IPS DF 6.9 (cell line): ENCODE measurements around the gene EYA4.

Experiments used
- DNase-seq: peaks from one replicate; pipeline ENCODE4 v3.0.0-alpha.2; 2013; ENCODE audit warnings: low read depth, low spot score
- H3K27ac ChIP-seq: one replicate; pipeline ENCODE4 v1.5.1; 2013; ENCODE audit warnings: low read length, control low read depth
- H3K27me3 ChIP-seq: 2 replicates; pipeline ENCODE4 v1.6.1; 2013; ENCODE audit warnings: mild to moderate bottlenecking, low read length; ENCODE audit not compliant: control insufficient read depth, insufficient read depth
- H3K36me3 ChIP-seq: 2 replicates; pipeline ENCODE4 v1.6.1; 2013; ENCODE audit warnings: low read length; ENCODE audit not compliant: control insufficient read depth, insufficient read depth
- H3K4me1 ChIP-seq: 2 replicates; pipeline ENCODE4 v1.6.1; 2013; ENCODE audit warnings: low read length; ENCODE audit not compliant: control insufficient read depth, insufficient read depth
- H3K4me3 ChIP-seq: 2 replicates; pipeline ENCODE4 v1.5.1; 2013; ENCODE audit warnings: mild to moderate bottlenecking, low read length
- H3K9me3 ChIP-seq: 2 replicates; pipeline ENCODE4 v1.6.1; 2013; ENCODE audit warnings: low read length, inconsistent platforms; ENCODE audit not compliant: control insufficient read depth, insufficient read depth
- WGBS: extraction: QIAGEN DNeasy Blood & Tissue Kit; methylation state at CpG from one replicate; pipeline ENCODE4 v1.1.7; 2013; ENCODE audit warnings: mixed read lengths, missing lambda C conversion rate; ENCODE audit not compliant: insufficient read length, insufficient coverage; 5-methylcytosine and 5-hydroxymethylcytosine counted together

Gene EYA4

GRCh38 chr6:133362813-133363212 lies 121.7 kb downstream of the EYA4 start:
- no CpG with 5 or more reads among the region's 4 CpGs for WGBS
- Histone ChIP-seq H3K9me3 (no peaks in the 10 kb centered on the region), H3K27ac (no peak overlapping the region), H3K4me3 (no peak overlapping the region), H3K27me3 (no peaks in the 10 kb centered on the region), H3K4me1 (no peaks in the 10 kb centered on the region), H3K36me3 (no peaks in the 10 kb centered on the region)
- DNase-seq: no peak

DNA sequence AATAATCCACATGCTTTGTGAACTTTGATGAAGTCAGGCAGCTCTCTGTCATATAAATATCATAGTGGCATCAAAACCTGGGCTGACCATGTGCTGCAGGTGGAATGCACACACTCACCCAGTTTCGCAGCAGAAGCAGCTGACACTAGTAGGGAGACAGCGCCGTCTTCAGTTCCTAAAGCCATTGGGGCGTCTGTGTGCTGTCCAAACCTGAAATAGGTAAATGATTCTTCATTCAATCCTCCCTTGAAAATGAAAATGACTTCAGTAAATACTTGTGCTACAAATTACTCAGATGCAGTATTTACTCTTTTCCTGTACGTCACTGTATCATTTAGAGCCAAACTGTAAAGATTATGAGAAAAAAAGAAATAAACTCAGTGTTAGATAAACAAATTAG lies 127.5 kb downstream of the EYA4 start:
- H3K36me3 ChIP-seq: no peaks in the 10 kb centered on the region
- H3K9me3 ChIP-seq: no peaks in the 10 kb centered on the region
- no peak overlapping the region for H3K4me3 ChIP-seq
- H3K27ac ChIP-seq: no peak overlapping the region
- no peak for DNase-seq
- no peaks in the 10 kb centered on the region for H3K4me1 ChIP-seq
- H3K27me3 ChIP-seq: no peaks in the 10 kb centered on the region
- WGBS: no CpG with 5 or more reads among the region's 5 CpGs

- no peak overlapping the region for H3K4me3 ChIP-seq
- H3K9me3 ChIP-seq: no peaks in the 10 kb centered on the region
- no peaks in the 10 kb centered on the region for H3K27me3 ChIP-seq
- no peak for DNase-seq
- H3K27ac ChIP-seq: no peak overlapping the region
- H3K4me1 ChIP-seq: no peaks in the 10 kb centered on the region
- no peaks in the 10 kb centered on the region for H3K36me3 ChIP-seq
- WGBS: no CpG with 5 or more reads among the region's 7 CpGs
These were observed 128.7 kb downstream of the EYA4 start for GRCh38 chr6:133369773-133370272.

GRCh38 chr6:133376743-133377142 lies 135.6 kb downstream of the EYA4 start:
- H3K4me1 ChIP-seq: no peaks in the 10 kb centered on the region
- no peaks in the 10 kb centered on the region for H3K9me3 ChIP-seq
- H3K36me3 ChIP-seq: no peaks in the 10 kb centered on the region
- no peak overlapping the region for H3K4me3 ChIP-seq
- WGBS: 100% methylated on average over 1 of the region's 1 CpG
- H3K27ac ChIP-seq: no peak overlapping the region
- no peak for DNase-seq
- no peaks in the 10 kb centered on the region for H3K27me3 ChIP-seq

- Histone ChIP-seq H3K27ac (no peak overlapping the region), H3K27me3 (no peaks in the 10 kb centered on the region), H3K9me3 (no peaks in the 10 kb centered on the region), H3K4me3 (no peak overlapping the region), H3K4me1 (no peaks in the 10 kb centered on the region), H3K36me3 (no peaks in the 10 kb centered on the region)
- DNase-seq: no peak
- no CpG with 5 or more reads among the region's 6 CpGs for WGBS
These were observed 136.1 kb downstream of the EYA4 start for GRCh38 chr6:133377219-133377618.

DNA sequence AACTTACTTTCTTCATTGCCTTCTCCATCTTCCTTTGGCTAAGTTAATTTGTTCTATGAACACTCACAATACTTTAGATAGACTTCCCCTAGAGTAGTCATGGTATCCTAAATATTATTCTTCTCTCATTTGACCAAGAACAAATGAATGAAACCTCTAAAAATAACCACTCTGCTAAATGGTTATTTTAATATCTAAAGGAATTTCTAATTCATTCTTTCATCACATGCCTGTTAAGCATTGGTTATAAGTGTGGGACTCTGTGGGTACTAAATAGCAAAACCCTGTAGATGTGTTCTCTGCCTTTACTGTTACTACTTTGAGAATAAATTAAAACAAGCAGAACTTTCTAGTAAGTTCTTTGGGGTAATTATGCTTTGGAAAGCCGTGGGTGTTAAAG lies 138.9 kb downstream of the EYA4 start:
- no peak for DNase-seq
- Histone ChIP-seq H3K36me3 (no peaks in the 10 kb centered on the region), H3K27me3 (no peaks in the 10 kb centered on the region), H3K27ac (no peak overlapping the region), H3K4me3 (no peak overlapping the region), H3K9me3 (no peaks in the 10 kb centered on the region), H3K4me1 (no peaks in the 10 kb centered on the region)
- WGBS: no CpG with 5 or more reads among the region's 1 CpG

GRCh38 chr6:133380723-133381122 lies 139.6 kb downstream of the EYA4 start:
- Histone ChIP-seq H3K36me3 (no peaks in the 10 kb centered on the region), H3K4me1 (no peaks in the 10 kb centered on the region), H3K27me3 (no peaks in the 10 kb centered on the region), H3K27ac (no peak overlapping the region), H3K4me3 (no peak overlapping the region), H3K9me3 (no peaks in the 10 kb centered on the region)
- no peak for DNase-seq
- WGBS: no CpG with 5 or more reads among the region's 3 CpGs

DNA sequence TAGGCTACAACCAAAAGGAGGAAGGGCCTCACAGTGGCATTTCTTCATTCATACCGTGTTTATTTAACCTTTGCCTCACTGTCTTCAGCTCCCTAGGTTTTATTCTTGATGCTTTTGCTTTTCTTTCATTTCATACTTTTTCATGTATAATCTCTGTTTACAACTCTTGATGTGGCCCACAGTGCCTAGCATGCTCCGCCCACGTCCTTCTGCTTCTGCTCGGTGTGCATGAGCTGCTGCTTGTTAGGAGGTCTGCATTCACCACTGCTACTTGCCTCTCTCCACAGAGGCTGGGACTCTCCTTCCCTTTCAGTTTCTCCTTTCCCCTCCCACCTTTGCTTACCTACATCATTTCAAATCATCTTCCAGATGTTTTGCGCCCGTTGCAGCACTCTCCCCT lies 147.6 kb downstream of the EYA4 start:
- Histone ChIP-seq H3K4me3 (no peak overlapping the region), H3K36me3 (no peaks in the 10 kb centered on the region), H3K9me3 (no peaks in the 10 kb centered on the region), H3K4me1 (no peaks in the 10 kb centered on the region), H3K27ac (no peak overlapping the region), H3K27me3 (no peaks in the 10 kb centered on the region)
- WGBS: no CpG with 5 or more reads among the region's 6 CpGs
- no peak for DNase-seq

DNA sequence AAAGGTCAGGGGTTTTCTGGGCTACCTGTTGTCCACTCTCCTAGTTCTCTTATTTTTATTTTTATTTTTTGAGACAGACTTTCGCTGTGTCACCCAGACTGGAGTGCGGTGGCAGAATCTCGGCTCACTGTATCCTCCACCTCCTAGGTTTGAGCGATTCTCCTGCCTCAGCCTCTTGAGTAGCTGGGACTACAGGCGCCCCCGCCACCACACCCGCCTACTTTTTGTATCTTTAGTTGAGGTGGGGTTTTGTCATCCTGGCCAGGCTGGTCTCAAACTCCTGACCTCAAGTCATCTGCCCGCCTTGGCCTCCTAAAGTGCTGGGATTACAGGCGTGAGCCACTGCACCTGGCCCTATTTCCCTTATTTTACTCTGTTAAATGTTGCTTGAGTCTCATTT lies 149.0 kb downstream of the EYA4 start:
- H3K4me1 ChIP-seq: no peaks in the 10 kb centered on the region
- no peaks in the 10 kb centered on the region for H3K36me3 ChIP-seq
- no CpG with 5 or more reads among the region's 9 CpGs for WGBS
- H3K4me3 ChIP-seq: no peak overlapping the region
- no peaks in the 10 kb centered on the region for H3K27me3 ChIP-seq
- H3K9me3 ChIP-seq: no peaks in the 10 kb centered on the region
- no peak for DNase-seq
- H3K27ac ChIP-seq: no peak overlapping the region

DNA sequence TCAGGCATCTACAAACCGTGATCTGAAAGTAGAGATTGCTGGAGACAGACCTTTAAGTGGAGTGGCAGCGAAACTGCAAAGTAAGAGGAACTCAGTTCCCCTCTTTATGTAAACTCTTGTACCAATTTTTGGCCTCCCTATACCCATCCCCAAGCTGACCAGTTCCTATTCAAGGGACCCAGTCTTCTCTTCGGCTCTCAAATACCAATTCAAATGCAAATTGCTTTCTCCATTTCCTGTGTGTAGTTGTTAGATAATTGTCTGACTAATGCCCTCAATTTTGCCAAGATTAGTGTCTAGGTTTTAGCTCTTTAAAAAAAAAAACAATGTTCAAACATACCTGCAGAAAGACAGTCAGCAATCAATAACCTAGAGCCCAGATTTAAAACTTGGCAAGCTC lies 150.9 kb downstream of the EYA4 start:
- H3K4me1 ChIP-seq: no peaks in the 10 kb centered on the region
- no peak overlapping the region for H3K4me3 ChIP-seq
- no peaks in the 10 kb centered on the region for H3K27me3 ChIP-seq
- WGBS: no CpG with 5 or more reads among the region's 3 CpGs
- H3K36me3 ChIP-seq: no peaks in the 10 kb centered on the region
- no peak overlapping the region for H3K27ac ChIP-seq
- DNase-seq: no peak
- H3K9me3 ChIP-seq: no peaks in the 10 kb centered on the region

DNA sequence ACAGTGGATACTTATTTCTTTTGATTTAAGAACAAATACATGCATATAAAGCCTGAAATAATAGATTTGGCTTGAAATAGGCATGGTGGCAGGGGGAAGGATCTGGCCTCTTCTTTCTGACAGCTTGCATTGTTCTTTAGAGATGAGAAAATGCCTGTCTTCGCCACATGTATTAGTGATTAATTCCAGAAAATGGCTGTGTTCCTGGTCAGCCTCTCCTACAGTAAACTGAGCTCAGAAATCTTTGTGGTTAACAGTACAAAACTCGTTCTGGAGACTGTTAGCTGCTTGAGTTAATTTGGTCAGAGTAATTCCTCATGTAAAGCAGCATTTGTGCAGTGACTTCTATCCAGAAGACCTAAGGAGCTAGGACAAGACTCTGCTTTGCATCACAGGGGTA lies 151.5 kb downstream of the EYA4 start:
- no peaks in the 10 kb centered on the region for H3K36me3 ChIP-seq
- no peaks in the 10 kb centered on the region for H3K9me3 ChIP-seq
- no peak overlapping the region for H3K4me3 ChIP-seq
- H3K27me3 ChIP-seq: no peaks in the 10 kb centered on the region
- no peak overlapping the region for H3K27ac ChIP-seq
- H3K4me1 ChIP-seq: no peaks in the 10 kb centered on the region
- DNase-seq: no peak
- no CpG with 5 or more reads among the region's 2 CpGs for WGBS
